GM19099 (cell line): ENCODE measurements around the gene INHBB.

Experiments
- POLR2A ChIP-seq: IDR thresholded peaks from 3 replicates; pipeline ENCODE4 v1.6.1; 2011; ENCODE audit warnings: low read depth; ENCODE audit not compliant: insufficient read length; ENCODE audit errors: extremely low read depth

INHBB gene

GRCh38 chr2:120373424-120373823 is 27.5 kb downstream of the INHBB start:
- TF ChIP-seq POLR2A, result no peak

- TF ChIP-seq POLR2A, result no peak
Observed at GRCh38 chr2:120374821-120375220, 28.9 kb downstream of the INHBB start.

GRCh38 chr2:120375251-120376020 is 29.5 kb downstream of the INHBB start:
- TF ChIP-seq POLR2A, result no peak

GRCh38 chr2:120376101-120376500 is 30.2 kb downstream of the INHBB start:
- TF ChIP-seq POLR2A, result no peak

- no peak for TF ChIP-seq POLR2A
Observed at GRCh38 chr2:120376679-120377640, 31.0 kb downstream of the INHBB start.

GRCh38 chr2:120378605-120379004 is 32.7 kb downstream of the INHBB start:
- no peak for TF ChIP-seq POLR2A

GRCh38 chr2:120379916-120380893 is 34.3 kb downstream of the INHBB start:
- no peak for TF ChIP-seq POLR2A

- TF ChIP-seq POLR2A, result no peak
Observed at GRCh38 chr2:120381192-120381591, 35.3 kb downstream of the INHBB start.

- no peak for TF ChIP-seq POLR2A
Observed at GRCh38 chr2:120381661-120382060, 35.7 kb downstream of the INHBB start.

GRCh38 chr2:120382541-120383144 is 36.7 kb downstream of the INHBB start:
- TF ChIP-seq POLR2A, result no peak

- TF ChIP-seq POLR2A, result no peak
Observed at GRCh38 chr2:120383191-120383590, 37.3 kb downstream of the INHBB start.

- TF ChIP-seq POLR2A, result no peak
Observed at GRCh38 chr2:120383631-120384340, 37.9 kb downstream of the INHBB start.

GRCh38 chr2:120384486-120385354 is 38.8 kb downstream of the INHBB start:
- TF ChIP-seq POLR2A, result no peak
